GM23248 (cell line): ENCODE results near the gene SETX. TPM values are rescaled to one million over a fixed set of nuclear protein-coding genes. Genes with fewer than 3 reads are reported as not detected.

Source experiments
- DNase-seq: peaks from one replicate; pipeline ENCODE4 v3.0.0-alpha.2; 2015
- H2AFZ ChIP-seq: fragments of 200-600 bp; sonication (generic); 2 replicates; pipeline ENCODE4 v1.6.1; 2016; ENCODE audit warnings: antibody characterized with exemption
- H3F3A ChIP-seq: fragments of 200-600 bp; sonication (generic); 2 replicates; pipeline ENCODE4 v1.6.1; 2016; ENCODE audit warnings: mild to moderate bottlenecking, antibody characterized with exemption, mixed run types; ENCODE audit not compliant: insufficient read depth
- H3K27ac ChIP-seq: fragments of 200-600 bp; sonication (generic); 2 replicates; pipeline ENCODE4 v1.5.1; 2016; ENCODE audit warnings: mild to moderate bottlenecking
- H3K27me3 ChIP-seq: fragments of 200-600 bp; sonication (generic); replicated peaks from 2 replicates; pipeline ENCODE4 v1.6.1; 2016; ENCODE audit warnings: mild to moderate bottlenecking; ENCODE audit not compliant: insufficient read depth
- H3K36me3 ChIP-seq: fragments of 200-600 bp; sonication (generic); 2 replicates; pipeline ENCODE4 v1.6.1; 2016; ENCODE audit warnings: low read depth, mild to moderate bottlenecking
- H3K4me1 ChIP-seq: fragments of 200-600 bp; sonication (generic); 2 replicates; pipeline ENCODE4 v1.6.1; 2016; ENCODE audit warnings: mild to moderate bottlenecking; ENCODE audit not compliant: insufficient read depth
- H3K4me2 ChIP-seq: fragments of 200-600 bp; sonication (generic); one replicate; pipeline ENCODE4 v1.6.1; 2016; ENCODE audit warnings: mild to moderate bottlenecking; ENCODE audit not compliant: unreplicated experiment
- H3K4me3 ChIP-seq: fragments of 200-600 bp; sonication (generic); 2 replicates; pipeline ENCODE4 v1.5.1; 2016; ENCODE audit warnings: mild to moderate bottlenecking
- H3K79me2 ChIP-seq: fragments of 200-600 bp; sonication (generic); 2 replicates; pipeline ENCODE4 v1.6.1; 2016; ENCODE audit warnings: mild to moderate bottlenecking; ENCODE audit not compliant: insufficient read depth
- H3K9ac ChIP-seq: fragments of 200-600 bp; sonication (generic); 2 replicates; pipeline ENCODE4 v1.6.1; 2016; ENCODE audit warnings: mild to moderate bottlenecking
- H3K9me2 ChIP-seq: fragments of 200-600 bp; sonication (generic); 2 replicates; pipeline ENCODE4 v1.6.1; 2016; ENCODE audit warnings: mixed run types, mild to moderate bottlenecking, moderate library complexity; ENCODE audit not compliant: insufficient read depth
- H3K9me3 ChIP-seq: fragments of 200-600 bp; sonication (generic); one replicate; pipeline ENCODE4 v1.6.1; 2017; ENCODE audit warnings: low read depth
- H4K20me1 ChIP-seq: fragments of 200-600 bp; sonication (generic); 2 replicates; pipeline ENCODE4 v1.6.0; 2016; ENCODE audit not compliant: insufficient read depth
- EZH2 ChIP-seq: fragments of 200-600 bp; sonication (generic); IDR thresholded peaks from 2 replicates; pipeline ENCODE4 v1.6.1; 2018; ENCODE audit warnings: antibody characterized with exemption, mild to moderate bottlenecking; ENCODE audit not compliant: insufficient read depth, poor library complexity, severe bottlenecking
- EZH2phosphoT487 ChIP-seq: fragments of 200-600 bp; sonication (generic); IDR thresholded peaks from 2 replicates; pipeline ENCODE4 v1.6.1; 2018; ENCODE audit warnings: antibody characterized with exemption, moderate library complexity, mild to moderate bottlenecking, low read depth; ENCODE audit not compliant: insufficient read depth
- WGBS, 2 experiments: methylation state at CpG; one replicate each; pipeline ENCODE4 v1.1.6; 2015 to 2017; ENCODE audit warnings: low lambda C conversion rate in 2 of 2, low coverage in 1 of 2; ENCODE audit errors: missing lambda C conversion rate in 2 of 2; 5-methylcytosine and 5-hydroxymethylcytosine counted together
- in situ Hi-C: fragments of 300-500 bp; cut with MboI; formaldehyde crosslinking; loops from 2 replicates; pipeline ENCODE4 v1.15.0; 2020
- polyA plus RNA-seq: library from polyadenylated mRNA; unstranded; fragments of >200 nt; fragmentation: Nextera tagmentation; extraction: Ambion mirVana; gene quantifications from 2 replicates; pipeline ENCODE4 v1.2.1, GENCODE V29; 2016
- total RNA-seq: library from RNA; depleted of rRNA; stranded (reverse); fragments of >200 nt; shearing (Covaris generic); gene quantifications from 2 replicates; pipeline ENCODE4 v1.2.3, GENCODE V29; 2014

The SETX gene
- total and polyA plus RNA-seq, 2 experiments from 2014 or later, result 15.6 to 47.3 TPM

GRCh38 chr9:132233138-132233537 is 121.6 kb downstream of the SETX start:
- WGBS, 2 experiments, result 49 to 67% methylated on average over 3 of the region's 3 CpGs
- in situ Hi-C loops, result loop anchor here (25.0 kb wide), 1 partner anchor 104 kb away; no protein-coding TSS in a partner anchor
- no peak for DNase-seq
- H3K9me2 ChIP-seq, result no peaks in the 10 kb centered on the region
- H3K27me3 ChIP-seq, result peaks cover 30% of the 10 kb centered on the region
- no peaks in the 10 kb centered on the region for H3F3A ChIP-seq
- no peak overlapping the region for H3K4me3 ChIP-seq
- no peak overlapping the region for H2AFZ ChIP-seq
- H3K9me3 ChIP-seq, result no peaks in the 10 kb centered on the region
- H3K9ac ChIP-seq, result no peak overlapping the region
- H3K27ac ChIP-seq, result no peak overlapping the region
- H3K79me2 ChIP-seq, result no peaks in the 10 kb centered on the region
- H3K4me2 ChIP-seq, result no peak overlapping the region
- TF ChIP-seq EZH2 (no peak), EZH2phosphoT487 (no peak)
- H3K4me1 ChIP-seq, result no peaks in the 10 kb centered on the region
- no peaks in the 10 kb centered on the region for H3K36me3 ChIP-seq
- no peaks in the 10 kb centered on the region for H4K20me1 ChIP-seq

- in situ Hi-C loops, result loop anchor here (25.0 kb wide), 1 partner anchor 105 kb away; no protein-coding TSS in a partner anchor
- DNase-seq, result no peak
- no peak for TF ChIP-seq EZH2phosphoT487
- TF ChIP-seq EZH2, result no peak
- Histone ChIP-seq H3K27me3 (peaks cover 30% of the 10 kb centered on the region), H3K79me2 (no peaks in the 10 kb centered on the region), H4K20me1 (no peaks in the 10 kb centered on the region), H3K9me2 (no peaks in the 10 kb centered on the region), H3K36me3 (no peaks in the 10 kb centered on the region), H2AFZ (no peak overlapping the region), H3K4me2 (no peak overlapping the region), H3F3A (no peaks in the 10 kb centered on the region), H3K9ac (no peak overlapping the region), H3K9me3 (no peaks in the 10 kb centered on the region), H3K4me3 (no peak overlapping the region), H3K27ac (no peak overlapping the region), H3K4me1 (no peaks in the 10 kb centered on the region)
- 41 to 45% methylated on average over 3 of the region's 3 CpGs for WGBS, 2 experiments
Measured at GRCh38 chr9:132232522-132232921, 122.3 kb downstream of the SETX start.

GRCh38 chr9:132231019-132231701 is 123.6 kb downstream of the SETX start:
- no peak for TF ChIP-seq EZH2phosphoT487
- in situ Hi-C loops, result loop anchor here (25.0 kb wide), 1 partner anchor 106 kb away; no protein-coding TSS in a partner anchor
- H3K27ac ChIP-seq, result no peak overlapping the region
- peaks cover 33% of the 10 kb centered on the region for H3K27me3 ChIP-seq
- no peaks in the 10 kb centered on the region for H3K36me3 ChIP-seq
- no peaks in the 10 kb centered on the region for H3K79me2 ChIP-seq
- no peaks in the 10 kb centered on the region for H3F3A ChIP-seq
- H3K4me1 ChIP-seq, result no peaks in the 10 kb centered on the region
- H3K9ac ChIP-seq, result no peak overlapping the region
- H4K20me1 ChIP-seq, result no peaks in the 10 kb centered on the region
- no peak for DNase-seq
- no peak overlapping the region for H2AFZ ChIP-seq
- H3K9me2 ChIP-seq, result no peaks in the 10 kb centered on the region
- no peak overlapping the region for H3K4me3 ChIP-seq
- H3K4me2 ChIP-seq, result no peak overlapping the region
- 59 to 67% methylated on average over 15 to 17 of the region's 20 CpGs for WGBS, 2 experiments
- H3K9me3 ChIP-seq, result no peaks in the 10 kb centered on the region

- no peaks in the 10 kb centered on the region for H3K9me2 ChIP-seq
- no peaks in the 10 kb centered on the region for H3K4me1 ChIP-seq
- no peaks in the 10 kb centered on the region for H3K36me3 ChIP-seq
- no peaks in the 10 kb centered on the region for H3K9me3 ChIP-seq
- H3K27me3 ChIP-seq, result peaks cover 38% of the 10 kb centered on the region
- H3K4me2 ChIP-seq, result no peak overlapping the region
- no peaks in the 10 kb centered on the region for H4K20me1 ChIP-seq
- DNase-seq, result no peak
- no peaks in the 10 kb centered on the region for H3F3A ChIP-seq
- H3K79me2 ChIP-seq, result no peaks in the 10 kb centered on the region
- H2AFZ ChIP-seq, result no peak overlapping the region
- no peak for TF ChIP-seq EZH2phosphoT487
- H3K27ac ChIP-seq, result no peak overlapping the region
- in situ Hi-C loops, result loop anchor here (25.0 kb wide), 1 partner anchor 107 kb away; no protein-coding TSS in a partner anchor
- 56 to 62% methylated on average over 2 to 4 of the region's 4 CpGs for whole genome bisulfite sequencing, 2 experiments
- H3K9ac ChIP-seq, result no peak overlapping the region
- H3K4me3 ChIP-seq, result no peak overlapping the region
Measured at GRCh38 chr9:132230605-132231004, 124.2 kb downstream of the SETX start.
